Measurements from ENCODE around the gene GPX4. TPM values are rescaled to one million over a fixed set of nuclear protein-coding genes. Genes with fewer than 3 reads are reported as not detected.

GPX4 gene
- total RNA-seq, 2 experiments from 2014 or later = 148 to 203 TPM

DNA sequence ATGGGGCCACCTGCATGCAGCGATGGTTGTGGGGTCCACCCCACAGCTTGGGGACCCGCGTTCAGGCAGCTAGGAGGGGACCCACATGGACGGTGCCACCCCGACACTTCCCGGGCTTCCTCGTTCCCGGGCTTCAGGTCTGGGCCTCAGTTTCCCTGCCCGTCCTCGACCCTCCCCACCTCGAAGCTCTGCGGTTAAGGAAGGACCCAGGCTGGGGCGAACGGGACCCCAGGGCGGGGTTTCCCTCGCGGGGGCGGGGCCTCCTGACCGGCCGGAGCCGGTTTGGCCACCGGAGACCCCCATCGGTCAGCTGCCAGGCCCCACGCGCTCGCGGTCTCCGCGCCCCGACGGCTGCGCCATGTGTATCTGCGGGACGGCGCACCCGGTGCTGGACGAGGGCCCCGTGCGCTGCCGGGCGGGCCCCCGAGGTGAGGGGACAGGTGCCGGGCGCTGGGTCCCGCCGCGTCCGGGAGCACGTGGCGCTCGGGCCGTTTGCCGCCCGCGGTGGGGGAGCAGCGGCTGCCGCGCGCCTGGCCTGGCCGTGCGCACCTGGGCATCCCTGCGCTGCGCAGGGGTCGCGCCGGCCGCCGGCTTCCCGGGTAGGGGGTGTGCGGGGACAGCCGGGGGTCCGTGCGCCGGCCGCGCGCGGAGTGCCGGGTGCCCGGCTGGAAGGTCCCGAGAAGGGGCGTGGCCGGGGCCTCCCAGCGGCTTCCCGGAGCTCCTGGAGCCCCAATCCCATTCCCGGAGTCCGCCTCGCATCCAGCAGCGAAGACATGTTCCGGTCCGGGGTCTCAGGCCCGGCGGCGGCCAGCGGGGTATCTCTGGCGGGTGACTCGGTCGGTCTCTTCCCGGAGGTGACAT lies 32.6 kb upstream of the GPX4 start:
- H3K4me1 ChIP-seq (ENCODE audit: insufficient read depth, low read length, poor library complexity, severe bottlenecking) = peaks cover 53% of the 10 kb centered on the region
- POLR2A ChIA-PET = no interaction called here
- no peaks in the 10 kb centered on the region for H3K9me2 ChIP-seq (ENCODE audit: insufficient read depth, low read length)
- TF ChIP-seq EZH2phosphoT487 (IDR thresholded peaks at IDR 0.05; ENCODE audit: borderline replicate concordance, low read depth, low read length) = no peak
- TF ChIP-seq, protein P1, sequence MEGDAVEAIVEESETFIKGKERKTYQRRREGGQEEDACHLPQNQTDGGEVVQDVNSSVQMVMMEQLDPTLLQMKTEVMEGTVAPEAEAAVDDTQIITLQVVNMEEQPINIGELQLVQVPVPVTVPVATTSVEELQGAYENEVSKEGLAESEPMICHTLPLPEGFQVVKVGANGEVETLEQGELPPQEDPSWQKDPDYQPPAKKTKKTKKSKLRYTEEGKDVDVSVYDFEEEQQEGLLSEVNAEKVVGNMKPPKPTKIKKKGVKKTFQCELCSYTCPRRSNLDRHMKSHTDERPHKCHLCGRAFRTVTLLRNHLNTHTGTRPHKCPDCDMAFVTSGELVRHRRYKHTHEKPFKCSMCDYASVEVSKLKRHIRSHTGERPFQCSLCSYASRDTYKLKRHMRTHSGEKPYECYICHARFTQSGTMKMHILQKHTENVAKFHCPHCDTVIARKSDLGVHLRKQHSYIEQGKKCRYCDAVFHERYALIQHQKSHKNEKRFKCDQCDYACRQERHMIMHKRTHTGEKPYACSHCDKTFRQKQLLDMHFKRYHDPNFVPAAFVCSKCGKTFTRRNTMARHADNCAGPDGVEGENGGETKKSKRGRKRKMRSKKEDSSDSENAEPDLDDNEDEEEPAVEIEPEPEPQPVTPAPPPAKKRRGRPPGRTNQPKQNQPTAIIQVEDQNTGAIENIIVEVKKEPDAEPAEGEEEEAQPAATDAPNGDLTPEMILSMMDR (conservative IDR thresholded peaks at IDR 0.05; ENCODE audit: low read length) = no peak
- H3K27ac ChIP-seq (ENCODE audit: low read depth, low read length, poor library complexity, severe bottlenecking) = no peak overlapping the region
- no peak for DNase-seq (ENCODE audit: low spot score)
- H2AFZ ChIP-seq (ENCODE audit: low read length) = no peak overlapping the region
- H3K79me2 ChIP-seq (ENCODE audit: insufficient read depth, low read depth, low read length) = peaks cover 32% of the 10 kb centered on the region
- BruUV-seq (replicated peaks) = no TSS peak
- no peak overlapping the region for H3K4me2 ChIP-seq (ENCODE audit: low read length)
- intact Hi-C loops (cut with micrococcal nuclease; ENCODE audit: unreplicated experiment) = no loop called here
- no peaks in the 10 kb centered on the region for H4K20me1 ChIP-seq (ENCODE audit: insufficient read depth, low read length)
- no peak overlapping the region for H3K4me3 ChIP-seq (ENCODE audit: low read depth, low read length, poor library complexity, severe bottlenecking)
- H3K36me3 ChIP-seq (ENCODE audit: insufficient read depth, low read length) = peaks cover 68% of the 10 kb centered on the region
- no peaks in the 10 kb centered on the region for H3K9me3 ChIP-seq (ENCODE audit: low read length)
- CTCF ChIA-PET (ENCODE audit: unreplicated experiment) = no interaction called here

DNA sequence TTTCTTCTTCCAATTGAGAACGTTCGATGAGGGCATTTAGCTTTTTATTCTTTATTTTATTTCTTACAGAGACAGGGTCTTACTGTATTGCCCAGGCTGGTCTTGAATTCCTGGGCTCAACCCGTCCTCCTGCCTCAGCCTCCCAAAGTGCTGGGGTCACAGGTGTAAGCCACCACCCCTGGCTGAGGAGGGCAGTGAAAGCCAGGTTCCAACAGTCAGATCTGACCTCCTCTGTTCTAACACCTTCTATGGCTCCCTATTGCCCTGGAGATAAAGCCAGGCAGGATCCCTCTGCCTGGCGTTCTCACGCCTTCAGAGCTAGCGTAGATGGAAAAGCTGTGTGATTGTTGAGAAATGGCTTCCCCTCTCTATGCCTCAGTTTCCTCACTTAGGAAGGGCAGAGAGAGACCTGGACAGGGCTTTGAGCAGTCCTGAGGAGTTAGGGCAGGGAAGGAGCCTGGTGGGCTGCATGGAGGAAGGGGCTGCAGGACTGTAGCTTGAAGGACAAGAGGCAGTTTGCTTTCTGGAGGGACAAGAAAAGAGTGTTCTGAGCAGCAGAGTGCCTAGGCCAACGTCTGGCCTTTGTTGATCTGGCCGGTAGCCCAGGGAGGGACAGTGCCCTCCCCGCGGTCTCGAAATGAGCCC lies 31.3 kb upstream of the GPX4 start:
- intact Hi-C loops (cut with micrococcal nuclease; ENCODE audit: unreplicated experiment) = no loop called here
- H3K79me2 ChIP-seq (ENCODE audit: insufficient read depth, low read depth, low read length) = peaks cover 32% of the 10 kb centered on the region
- no peaks in the 10 kb centered on the region for H3K9me2 ChIP-seq (ENCODE audit: insufficient read depth, low read length)
- peaks cover 57% of the 10 kb centered on the region for H3K4me1 ChIP-seq (ENCODE audit: insufficient read depth, low read length, poor library complexity, severe bottlenecking)
- no peak overlapping the region for H3K27ac ChIP-seq (ENCODE audit: low read depth, low read length, poor library complexity, severe bottlenecking)
- no peaks in the 10 kb centered on the region for H4K20me1 ChIP-seq (ENCODE audit: insufficient read depth, low read length)
- TF ChIP-seq EZH2phosphoT487 (IDR thresholded peaks at IDR 0.05; ENCODE audit: borderline replicate concordance, low read depth, low read length) = no peak
- TF ChIP-seq, protein P1 (conservative IDR thresholded peaks at IDR 0.05; ENCODE audit: low read length) = no peak
- no peaks in the 10 kb centered on the region for H3K9me3 ChIP-seq (ENCODE audit: low read length)
- no peak for DNase-seq (ENCODE audit: low spot score)
- H3K4me2 ChIP-seq (ENCODE audit: low read length) = no peak overlapping the region
- H3K4me3 ChIP-seq (ENCODE audit: low read depth, low read length, poor library complexity, severe bottlenecking) = no peak overlapping the region
- no TSS peak for BruUV-seq (replicated peaks)
- ChIA-PET CTCF (ENCODE audit: unreplicated experiment) (no interaction called here), POLR2A (interaction anchor here (0.6 kb wide), 1 partner anchor 62 kb away, joined by 7 read pairs; no protein-coding TSS in a partner anchor)
- no peak overlapping the region for H2AFZ ChIP-seq (ENCODE audit: low read length)
- H3K36me3 ChIP-seq (ENCODE audit: insufficient read depth, low read length) = peaks cover 72% of the 10 kb centered on the region

Data from OCI-LY7 (cell line).